HG02678 (cell line): ENCODE results near the gene TNIP3.
"Not testable (repeated sequence)": the region's sequence is repeated elsewhere in the genome, so short reads cannot be mapped to it uniquely, and the experiment has no call there.

Experiments
- ATAC-seq: cut with Tn5 transposase; IDR thresholded peaks from one replicate; pipeline ENCODE4 v1.9.1; 2021; ENCODE audit warnings: mild to moderate bottlenecking, moderate library complexity; ENCODE audit not compliant: unreplicated experiment

Gene TNIP3

GRCh38 chr4:121164291-121164690 is at the start of gene TNIP3:
TSS of gene TNIP3 (minus strand) at chr4:121164321. CDS start at chr4:121164125, 196 bp downstream.
- no peak for ATAC-seq

- no peak for ATAC-seq
Measured at GRCh38 chr4:121212806-121213205, 48.7 kb upstream of the TNIP3 start.

- no peak for ATAC-seq
Measured at GRCh38 chr4:121209171-121209570, 45.0 kb upstream of the TNIP3 start.

GRCh38 chr4:121208244-121209007 is 44.3 kb upstream of the TNIP3 start:
- no peak for ATAC-seq

GRCh38 chr4:121205777-121206176 is 41.7 kb upstream of the TNIP3 start:
- ATAC-seq = not testable (repeated sequence)

GRCh38 chr4:121200795-121201472 is 36.8 kb upstream of the TNIP3 start:
- ATAC-seq = peak; percentile 68

- peak; percentile 78 for ATAC-seq
Measured at GRCh38 chr4:121199742-121200561, 35.8 kb upstream of the TNIP3 start.

- ATAC-seq = no peak
Measured at GRCh38 chr4:121198251-121198650, 34.1 kb upstream of the TNIP3 start.

GRCh38 chr4:121195649-121196048 is 31.5 kb upstream of the TNIP3 start:
- ATAC-seq = no peak

- ATAC-seq = peak; percentile 35
Measured at GRCh38 chr4:121192480-121192879, 28.4 kb upstream of the TNIP3 start.

- no peak for ATAC-seq
Measured at GRCh38 chr4:121192013-121192412, 27.9 kb upstream of the TNIP3 start.

- ATAC-seq = no peak
Measured at GRCh38 chr4:121191361-121191760, 27.2 kb upstream of the TNIP3 start.

- no peak for ATAC-seq
Measured at GRCh38 chr4:121190389-121190788, 26.3 kb upstream of the TNIP3 start.

- peak; percentile 90 for ATAC-seq
Measured at GRCh38 chr4:121189326-121190215, 25.4 kb upstream of the TNIP3 start.

GRCh38 chr4:121187206-121187605 is 23.1 kb upstream of the TNIP3 start:
- no peak for ATAC-seq

- ATAC-seq = peak; percentile 43
Measured at GRCh38 chr4:121185960-121186359, 21.8 kb upstream of the TNIP3 start.

GRCh38 chr4:121183989-121184388 is 19.9 kb upstream of the TNIP3 start:
- no peak for ATAC-seq

- ATAC-seq = no peak
Measured at GRCh38 chr4:121183361-121183760, 19.2 kb upstream of the TNIP3 start.

GRCh38 chr4:121182296-121182695 is 18.2 kb upstream of the TNIP3 start:
- no peak for ATAC-seq

GRCh38 chr4:121181493-121181892 is 17.4 kb upstream of the TNIP3 start:
- no peak for ATAC-seq
